Body of pancreas (tissue), 4 donors: Measurements from ENCODE around the gene NDUFB11. TPM values are rescaled to one million over a fixed set of nuclear protein-coding genes. Genes with fewer than 3 reads are reported as not detected.
"Not testable (repeated sequence)": the region's sequence is repeated elsewhere in the genome, so short reads cannot be mapped to it uniquely, and the experiment has no call there.

Source experiments
- ATAC-seq: fragments of 150-250 bp; one replicate; pipeline ENCODE4 v1.9.1; 2016
- DNase-seq, 4 donors: peaks; one replicate each; pipeline ENCODE4 v3.0.0-alpha.2; 2019
- H3K27ac ChIP-seq, 4 donors: fragments of 200-600 bp; sonication (generic); 1 replicate in 3 of 4; 2 replicates in 1 of 4; pipeline versions ENCODE4 v1.5.1 to v1.6.1; 2016 to 2019; ENCODE audit warnings: mild to moderate bottlenecking in 1 of 4, mixed read lengths in 1 of 4, moderate library complexity in 1 of 4
- H3K27me3 ChIP-seq, 2 donors: fragments of 200-600 bp; sonication (generic); one replicate each; pipeline ENCODE4 v1.6.0; 2016; ENCODE audit warnings: mild to moderate bottlenecking in 1 of 2
- H3K36me3 ChIP-seq, 2 donors: fragments of 200-600 bp; sonication (generic); replicated peaks in 1 of 2; 2 replicates each; pipeline ENCODE4 v1.5.1; 2016; ENCODE audit warnings: low read depth in 2 of 2; ENCODE audit not compliant: insufficient read depth in 1 of 2
- H3K4me1 ChIP-seq: fragments of 200-600 bp; sonication (generic); one replicate; pipeline ENCODE4 v1.6.0; 2016
- H3K4me3 ChIP-seq, 2 donors: fragments of 200-600 bp; sonication (generic); 1 replicate in 1 of 2; 2 replicates in 1 of 2; pipeline ENCODE4 v1.5.1; 2016 to 2019
- H3K9me3 ChIP-seq, 3 donors: fragments of 200-600 bp; sonication (generic); 1 replicate in 2 of 3; 2 replicates in 1 of 3; pipeline ENCODE4 v1.5.1; 2016
- POLR2A ChIP-seq, 3 donors: fragments of 450-650 bp; IDR thresholded peaks; one replicate each; pipeline ENCODE4 v1.6.1; 2016; ENCODE audit warnings: antibody characterized with exemption in 3 of 3, mild to moderate bottlenecking in 2 of 3
- WGBS, 2 donors: methylation state at CpG; one replicate each; pipeline ENCODE4 v1.1.5; 2017; 5-methylcytosine and 5-hydroxymethylcytosine counted together
- intact Hi-C: fragments of 100-400 bp; cut with DNase I; formaldehyde crosslinking; loops from one replicate; pipeline ENCODE4 v1.15.1; 2023
- total RNA-seq, 2 donors: library from RNA; depleted of rRNA; stranded (reverse); fragments of >200 nt; gene quantifications; one replicate each; pipeline ENCODE4 v1.1.0, GENCODE V29; 2016
- TF ChIP-seq, protein P1 (sequence below), 7 experiments: fragments of 450-650 bp in 4 of 7; fragments of 200-600 bp in 3 of 7; sonication (generic) in 3 of 7; IDR thresholded peaks; one replicate each; pipeline ENCODE4 v1.5.1; 2016 to 2019; ENCODE audit warnings: antibody characterized with exemption in 7 of 7

Gene NDUFB11
- total RNA-seq, 2 donors from 2014 or later, result 66.7 to 80.1 TPM

DNA sequence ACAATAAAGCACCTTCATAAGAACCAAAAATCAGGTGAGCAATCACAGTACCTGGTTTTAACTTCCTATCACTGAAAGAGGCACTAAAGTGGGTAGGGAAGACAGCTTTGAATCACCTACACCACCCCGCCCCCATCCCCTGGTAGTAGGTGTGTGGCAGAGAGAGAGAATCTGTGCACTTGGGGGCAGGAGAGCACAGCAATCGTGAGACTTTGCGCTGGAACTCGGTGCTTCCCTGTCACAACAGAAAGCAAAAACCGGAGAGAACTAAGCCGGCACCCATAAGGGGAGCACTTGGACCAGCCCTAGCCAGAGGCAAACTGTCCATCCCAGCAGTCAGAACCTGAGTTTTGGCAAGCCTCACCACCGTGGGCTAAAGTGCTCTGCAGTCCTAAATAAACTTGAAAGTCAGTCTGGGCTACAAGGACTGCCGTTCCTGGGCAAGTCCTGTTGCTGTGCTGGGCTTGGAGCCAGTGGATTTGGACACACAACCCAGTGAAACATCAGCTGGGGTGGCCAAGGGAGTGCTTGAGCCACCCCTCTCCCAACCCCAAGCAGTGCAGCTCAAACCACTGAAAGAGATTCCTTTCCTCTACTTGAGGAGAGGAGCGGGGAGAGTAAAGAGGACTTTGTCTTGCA is 32.1 kb downstream of the NDUFB11 start:
- no peak overlapping the region for H3K4me3 ChIP-seq
- WGBS, 2 donors, result 59 to 84% methylated on average over 5 to 7 of the region's 9 CpGs
- no peaks in the 10 kb centered on the region for H3K9me3 ChIP-seq
- H3K36me3 ChIP-seq, result no peaks in the 10 kb centered on the region
- TF ChIP-seq, protein P1, sequence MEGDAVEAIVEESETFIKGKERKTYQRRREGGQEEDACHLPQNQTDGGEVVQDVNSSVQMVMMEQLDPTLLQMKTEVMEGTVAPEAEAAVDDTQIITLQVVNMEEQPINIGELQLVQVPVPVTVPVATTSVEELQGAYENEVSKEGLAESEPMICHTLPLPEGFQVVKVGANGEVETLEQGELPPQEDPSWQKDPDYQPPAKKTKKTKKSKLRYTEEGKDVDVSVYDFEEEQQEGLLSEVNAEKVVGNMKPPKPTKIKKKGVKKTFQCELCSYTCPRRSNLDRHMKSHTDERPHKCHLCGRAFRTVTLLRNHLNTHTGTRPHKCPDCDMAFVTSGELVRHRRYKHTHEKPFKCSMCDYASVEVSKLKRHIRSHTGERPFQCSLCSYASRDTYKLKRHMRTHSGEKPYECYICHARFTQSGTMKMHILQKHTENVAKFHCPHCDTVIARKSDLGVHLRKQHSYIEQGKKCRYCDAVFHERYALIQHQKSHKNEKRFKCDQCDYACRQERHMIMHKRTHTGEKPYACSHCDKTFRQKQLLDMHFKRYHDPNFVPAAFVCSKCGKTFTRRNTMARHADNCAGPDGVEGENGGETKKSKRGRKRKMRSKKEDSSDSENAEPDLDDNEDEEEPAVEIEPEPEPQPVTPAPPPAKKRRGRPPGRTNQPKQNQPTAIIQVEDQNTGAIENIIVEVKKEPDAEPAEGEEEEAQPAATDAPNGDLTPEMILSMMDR (IDR thresholded peaks at IDR 0.05), result no peak
- no peak for TF ChIP-seq POLR2A (IDR thresholded peaks at IDR 0.05)
- no peak overlapping the region for H3K27ac ChIP-seq
- intact Hi-C loops, result no loop called here
- no peaks in the 10 kb centered on the region for H3K4me1 ChIP-seq
- DNase-seq (peak in 1 of 4 donors; percentile 35), ATAC-seq (no peak)
- no peaks in the 10 kb centered on the region for H3K27me3 ChIP-seq

DNA sequence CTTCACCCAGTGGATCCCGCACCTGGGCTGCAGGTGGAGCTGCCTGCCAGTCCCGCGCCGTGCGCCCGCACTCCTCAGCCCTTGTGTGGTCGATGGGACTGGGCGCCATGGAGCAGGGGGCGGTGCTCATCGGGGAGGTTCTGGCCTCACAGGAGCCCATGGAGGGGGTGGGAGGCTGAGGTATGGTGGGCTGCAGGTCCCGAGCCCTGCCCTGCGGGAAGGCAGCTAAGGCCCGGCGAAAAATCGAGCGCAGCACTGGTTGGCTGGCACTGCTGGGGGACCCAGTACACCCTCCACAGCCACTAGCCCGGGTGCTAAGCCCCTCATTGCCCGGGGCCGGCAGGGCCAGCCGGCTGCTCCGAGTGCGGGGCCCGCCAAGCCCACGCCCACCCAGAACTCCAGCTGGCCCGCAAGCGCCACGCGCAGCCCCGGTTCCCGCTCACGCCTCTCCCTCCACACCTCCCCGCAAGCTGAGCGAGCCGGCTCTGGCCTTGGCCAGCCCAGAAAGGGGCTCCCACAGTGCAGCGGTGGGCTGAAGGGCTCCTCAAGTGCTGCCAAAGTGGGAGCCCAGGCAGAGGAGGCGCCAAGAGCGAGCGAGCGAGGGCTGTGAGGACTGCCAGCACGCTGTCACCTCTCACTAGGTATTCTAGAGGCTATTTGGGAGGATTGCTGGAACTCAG is 33.4 kb downstream of the NDUFB11 start:
- H3K4me1 ChIP-seq, H3K27ac ChIP-seq, H3K4me3 ChIP-seq, H3K27me3 ChIP-seq, H3K36me3 ChIP-seq, H3K9me3 ChIP-seq, intact Hi-C loops, ATAC-seq, DNase-seq: not testable (repeated sequence)
- WGBS, 2 donors, result 99% methylated on average over 19 of the region's 40 CpGs; no CpG with 5 or more reads in 1 of the 2 donors

DNA sequence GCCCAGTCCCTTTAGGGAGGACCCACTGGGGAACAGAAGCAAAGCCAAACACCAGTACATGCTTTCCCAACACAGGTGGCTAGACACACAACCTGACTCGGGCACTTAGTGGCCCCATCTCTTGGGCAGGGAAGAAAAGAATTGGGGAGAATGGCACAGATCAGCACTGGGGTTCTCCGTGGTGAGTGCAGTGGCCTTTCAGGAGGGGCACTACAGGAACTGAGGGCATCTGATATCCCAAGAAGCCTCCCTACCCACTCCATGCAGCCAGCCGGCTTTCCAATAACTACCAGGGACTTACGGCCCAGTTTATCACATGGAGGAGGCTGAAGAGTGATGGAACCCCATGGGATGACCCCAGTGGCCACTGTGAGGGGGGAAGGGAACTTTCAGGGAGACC is 43.3 kb downstream of the NDUFB11 start:
- H3K4me1 ChIP-seq, result no peaks in the 10 kb centered on the region
- intact Hi-C loops, result no loop called here
- WGBS, 2 donors, result 83% methylated on average over 1 of the region's 4 CpGs; no CpG with 5 or more reads in 1 of the 2 donors
- TF ChIP-seq POLR2A (IDR thresholded peaks at IDR 0.05), result no peak
- TF ChIP-seq, protein P1 (IDR thresholded peaks at IDR 0.05), result no peak
- H3K27ac ChIP-seq, result no peak overlapping the region
- H3K9me3 ChIP-seq, result no peaks in the 10 kb centered on the region
- ATAC-seq (no peak), DNase-seq (no peak)
- no peak overlapping the region for H3K4me3 ChIP-seq
- H3K36me3 ChIP-seq, result no peaks in the 10 kb centered on the region
- H3K27me3 ChIP-seq, result no peaks in the 10 kb centered on the region

DNA sequence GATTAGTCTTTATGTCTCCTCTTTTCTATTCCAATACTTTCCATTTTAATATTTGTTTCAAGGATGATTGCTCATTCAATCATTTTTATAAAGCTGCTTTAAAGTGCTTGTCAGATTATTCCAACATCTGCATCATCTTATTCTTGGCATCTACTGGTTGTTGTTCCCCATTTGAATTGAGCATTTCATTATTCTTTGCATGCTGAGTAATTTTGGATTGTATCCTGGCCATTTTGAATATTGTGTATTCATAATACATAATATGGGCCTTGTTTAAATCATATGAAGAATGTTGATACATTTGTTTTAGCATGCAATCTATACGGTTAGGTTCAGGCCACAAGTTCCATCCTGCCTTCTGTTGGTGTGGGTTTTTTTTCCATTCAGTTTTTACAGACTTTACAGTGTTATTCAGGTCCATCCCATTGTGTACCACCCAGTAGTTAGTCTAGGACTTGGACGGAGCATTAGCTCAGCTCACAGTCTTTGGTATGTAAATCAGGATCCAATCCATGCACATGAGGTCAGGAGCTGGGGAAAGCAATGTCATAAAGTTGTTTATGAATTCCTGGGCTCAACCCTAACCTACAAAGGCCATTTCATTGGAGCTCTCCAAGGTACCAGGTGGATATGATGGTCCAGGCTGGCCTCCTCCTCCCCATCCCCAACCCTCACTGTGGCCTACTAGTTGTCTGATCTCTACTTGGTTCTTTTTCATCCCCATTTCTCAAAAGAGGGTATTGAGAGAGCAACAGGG is 46.0 kb downstream of the NDUFB11 start:
- no peak overlapping the region for H3K4me3 ChIP-seq
- no peaks in the 10 kb centered on the region for H3K36me3 ChIP-seq
- H3K9me3 ChIP-seq, result no peaks in the 10 kb centered on the region
- TF ChIP-seq POLR2A (IDR thresholded peaks at IDR 0.05), result no peak
- TF ChIP-seq, protein P1 (IDR thresholded peaks at IDR 0.05), result no peak
- no peak for ATAC-seq
- no peak overlapping the region for H3K27ac ChIP-seq
- DNase-seq, result no peak
- H3K27me3 ChIP-seq, result no peaks in the 10 kb centered on the region
- intact Hi-C loops, result no loop called here
- 67 to 91% methylated on average over 2 of the region's 2 CpGs for WGBS, 2 donors
- no peaks in the 10 kb centered on the region for H3K4me1 ChIP-seq

DNA sequence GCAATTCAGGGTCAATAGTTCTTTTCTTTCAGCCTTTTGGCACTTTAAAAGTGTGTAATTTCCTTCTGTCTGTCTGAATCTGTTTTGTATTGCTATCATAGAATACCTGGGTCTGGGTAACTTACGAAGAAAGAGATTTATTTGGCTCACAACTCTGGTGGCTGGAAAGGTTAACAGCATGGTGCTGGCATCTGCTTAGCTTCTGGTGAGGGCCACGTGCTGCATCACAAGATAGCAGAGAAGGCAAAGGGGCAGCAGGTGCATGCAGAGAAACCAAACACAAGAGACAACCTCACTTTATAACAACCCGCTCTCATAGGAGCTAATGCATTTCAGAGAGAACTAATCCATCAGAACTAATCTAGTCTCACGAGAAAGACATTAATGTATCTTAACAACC is 47.5 kb downstream of the NDUFB11 start:
- WGBS, 2 donors, result 54 to 58% methylated on average over 4 of the region's 4 CpGs
- H3K36me3 ChIP-seq, result no peaks in the 10 kb centered on the region
- ATAC-seq, result no peak
- intact Hi-C loops, result no loop called here
- no peaks in the 10 kb centered on the region for H3K9me3 ChIP-seq
- no peak overlapping the region for H3K27ac ChIP-seq
- TF ChIP-seq, protein P1 (IDR thresholded peaks at IDR 0.05), result no peak
- no peak for TF ChIP-seq POLR2A (IDR thresholded peaks at IDR 0.05)
- no peaks in the 10 kb centered on the region for H3K27me3 ChIP-seq
- no peak for DNase-seq
- no peaks in the 10 kb centered on the region for H3K4me1 ChIP-seq
- H3K4me3 ChIP-seq, result no peak overlapping the region
